Head of caudate nucleus (tissue), 42 donors: ENCODE data around the gene CCNI.
"Not testable (repeated sequence)": the region's sequence is repeated elsewhere in the genome, so short reads cannot be mapped to it uniquely, and the experiment has no call there.

ENCODE experiments used
- DNase-seq, 42 donors: peaks; one replicate each; pipeline versions ENCODE4 v3.0.0 to v3.0.0-alpha.2; 2020 to 2021; ENCODE audit warnings: mixed read lengths in 7 of 42
- intact Hi-C: fragments of 100-400 bp; cut with DNase I; formaldehyde crosslinking; loops from one replicate; pipeline ENCODE4 v1.15.0; 2022

Gene CCNI

GRCh38 chr4:77087027-77087426 is 11.2 kb upstream of the CCNI start:
- DNase-seq, intact Hi-C loops: not testable (repeated sequence)

DNA sequence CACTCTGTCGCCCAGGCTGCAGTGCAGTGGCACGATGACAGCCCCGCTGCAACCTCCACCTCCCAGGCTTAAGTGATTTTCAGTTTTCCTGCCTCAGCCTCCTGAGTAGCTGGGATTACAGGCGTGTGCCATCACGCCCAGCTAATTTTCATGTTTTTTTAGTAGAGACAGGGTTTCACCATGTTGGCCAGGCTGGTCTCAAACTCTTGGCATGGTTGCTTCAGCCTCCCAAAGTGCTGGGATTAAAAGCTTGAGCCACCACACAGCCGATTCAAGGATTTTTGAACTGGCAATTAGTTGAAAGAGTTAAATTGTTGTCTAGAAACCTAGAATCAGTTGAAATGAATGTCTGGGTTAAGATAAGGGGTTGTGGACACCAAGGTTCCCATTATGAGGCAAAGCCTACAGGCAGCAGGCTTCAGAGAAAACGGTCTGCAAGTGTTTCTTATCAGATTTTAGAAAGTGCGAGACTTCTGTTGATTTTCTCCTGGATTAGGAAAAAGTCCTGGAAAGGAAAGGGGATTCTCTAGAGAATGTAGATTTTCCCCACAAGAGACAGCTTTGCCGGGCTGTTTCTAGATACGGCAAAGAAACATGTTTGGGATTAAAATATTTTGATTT is 8.3 kb upstream of the CCNI start:
- intact Hi-C loops = no loop called here
- DNase-seq = no peak

DNA sequence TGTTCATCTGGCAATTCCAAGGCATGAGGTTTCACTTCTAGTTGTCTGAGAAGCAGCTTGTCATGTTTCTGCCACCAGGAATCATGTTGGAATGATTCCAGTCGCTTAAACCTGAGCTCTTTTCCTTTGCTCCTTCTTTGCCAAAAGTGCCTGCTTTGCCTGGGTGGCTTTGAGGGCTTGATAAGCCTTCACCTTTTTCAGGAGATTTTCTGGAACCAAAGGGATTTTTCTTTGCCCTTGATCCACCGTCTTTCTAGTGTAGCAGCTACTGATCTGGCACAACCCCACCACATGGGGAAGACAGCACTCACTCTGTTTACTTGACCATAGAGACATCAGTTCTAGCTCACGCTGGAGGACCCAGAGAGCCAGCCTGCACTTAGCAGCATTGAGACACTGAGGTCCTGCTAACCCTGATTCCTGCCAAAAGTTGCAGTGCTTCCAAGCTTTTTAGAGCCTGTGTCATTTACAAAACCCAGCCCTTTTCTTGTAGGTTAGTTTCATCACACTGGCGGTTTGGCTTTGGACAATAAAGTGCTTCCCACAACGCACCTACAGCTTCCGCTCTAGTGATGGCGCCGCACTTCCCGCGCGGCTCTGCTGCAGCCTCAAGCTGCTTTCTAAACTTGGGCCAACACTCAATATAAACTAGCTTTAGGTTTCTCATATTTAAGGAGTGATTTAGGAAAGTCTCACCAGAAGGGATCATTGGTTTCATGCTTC is 7.3 kb upstream of the CCNI start:
- intact Hi-C loops = no loop called here
- DNase-seq = no peak

GRCh38 chr4:77080806-77081205 is 5.0 kb upstream of the CCNI start:
- DNase-seq, intact Hi-C loops: not testable (repeated sequence)

DNA sequence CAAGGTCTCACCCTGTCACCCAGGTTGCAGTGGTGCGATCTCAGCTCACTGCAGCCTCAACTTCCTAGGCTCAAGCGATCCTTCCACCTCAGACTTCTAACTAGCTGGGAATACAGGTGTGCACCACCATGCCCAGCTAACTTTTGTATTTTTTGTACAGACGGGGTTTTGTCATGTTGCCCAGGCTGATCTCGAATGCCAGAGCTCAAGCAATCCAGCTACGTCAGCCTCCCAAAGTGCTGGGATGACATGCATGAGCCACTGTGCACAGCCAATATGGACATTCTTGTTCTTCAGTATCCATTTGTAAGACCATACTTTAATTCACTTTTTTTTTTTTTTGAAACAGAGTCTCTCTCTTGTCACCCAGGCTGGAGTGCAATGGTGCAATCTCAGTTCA is 3.5 kb upstream of the CCNI start:
- intact Hi-C loops = loop anchor here (5.0 kb wide), 2 partner anchors 78 to 867 kb away; partner anchors contain the start of genes CCNG2 and SCARB2
- DNase-seq = no peak

- intact Hi-C loops = loop anchor here (5.0 kb wide), 2 partner anchors 79 to 866 kb away; partner anchors contain the start of genes CCNG2 and SCARB2
- no peak for DNase-seq
These were observed 2.6 kb upstream of the CCNI start for GRCh38 chr4:77078401-77078800.

- intact Hi-C loops = loop anchor here (5.0 kb wide), 2 partner anchors 80 to 865 kb away; partner anchors contain the start of genes CCNG2 and SCARB2
These were observed 1.3 kb upstream of the CCNI start for GRCh38 chr4:77076889-77077635.

GRCh38 chr4:77074981-77075855 is 571 bp downstream of the CCNI start:
- DNase-seq = peak in 41 of 42 donors; percentile 18 to 80 (median 60)
- intact Hi-C loops = loop anchor here (5.0 kb wide), 2 partner anchors 82 to 863 kb away; partner anchors contain the start of genes CCNG2 and SCARB2

More at GRCh38 chr4:77076889-77077635, 1.3 kb upstream of the CCNI start:
- DNase-seq = no peak

- DNase-seq = peak in 1 of 42 donors; percentile 28
- intact Hi-C loops = no loop called here
These were observed 1.4 kb downstream of the CCNI start for GRCh38 chr4:77074381-77074831.

- DNase-seq = peak in 1 of 42 donors; percentile 10
- intact Hi-C loops = no loop called here
These were observed 1.8 kb downstream of the CCNI start for GRCh38 chr4:77073981-77074380.

- intact Hi-C loops = no loop called here
- DNase-seq = peak in 1 of 42 donors; percentile 13
These were observed 2.5 kb downstream of the CCNI start for GRCh38 chr4:77073106-77073809.

DNA sequence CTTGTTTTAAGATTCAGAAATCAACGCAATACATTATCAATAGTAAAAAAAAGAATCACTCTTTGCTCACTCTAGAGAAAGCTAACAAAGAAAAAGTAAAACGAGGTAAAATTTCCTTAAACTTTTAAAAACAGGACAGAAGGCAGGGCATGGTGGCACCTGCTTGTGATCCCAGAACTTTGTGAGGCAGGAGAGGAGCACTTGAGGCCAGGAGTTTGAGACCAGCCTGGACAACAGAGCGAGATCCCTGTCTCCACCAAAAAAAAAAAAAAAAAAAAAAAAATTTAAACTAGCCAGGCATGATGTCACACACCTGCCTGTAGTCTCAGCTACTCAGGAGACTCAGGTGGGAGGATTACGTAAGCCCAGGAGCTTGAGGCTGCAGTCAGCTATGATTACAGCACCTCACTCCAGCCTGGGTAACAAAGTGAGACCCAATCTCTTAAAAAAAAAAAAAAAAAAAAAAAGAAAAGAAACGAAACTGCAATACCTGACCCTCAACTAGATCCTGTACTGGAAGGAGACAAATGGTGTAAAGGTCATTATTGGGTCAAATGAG is 3.5 kb downstream of the CCNI start:
- DNase-seq = peak in 35 of 42 donors; percentile 28 to 86 (median 55)
- intact Hi-C loops = no loop called here

GRCh38 chr4:77069514-77069913 is 6.3 kb downstream of the CCNI start:
- intact Hi-C loops, DNase-seq: not testable (repeated sequence)

- no peak for DNase-seq
- intact Hi-C loops = no loop called here
These were observed 10.4 kb downstream of the CCNI start for GRCh38 chr4:77065382-77065781.

DNA sequence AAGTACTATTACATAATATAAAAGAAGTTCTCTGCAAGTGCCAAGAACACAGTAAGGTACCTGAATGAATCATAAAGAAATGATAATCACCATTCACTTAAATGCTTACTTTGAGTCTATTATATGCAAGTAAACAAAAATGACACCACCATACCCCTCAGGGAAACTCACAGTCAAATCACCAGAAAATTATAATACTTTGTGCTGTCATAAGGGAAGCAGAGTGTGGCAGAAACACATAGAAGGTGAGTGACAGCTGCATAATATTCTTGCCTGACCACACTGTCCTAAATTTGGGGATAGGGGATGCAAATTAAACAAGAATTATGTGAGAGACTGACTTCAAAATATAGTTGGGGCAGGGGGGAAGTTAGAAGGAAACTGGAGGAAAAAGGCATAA is 12.9 kb downstream of the CCNI start:
- DNase-seq = no peak
- intact Hi-C loops = no loop called here

GRCh38 chr4:77052352-77052751 is 23.4 kb downstream of the CCNI start:
- intact Hi-C loops = no loop called here
- DNase-seq = peak in 5 of 42 donors; percentile 26 to 63 (median 42)

GRCh38 chr4:77050962-77051361 is 24.8 kb downstream of the CCNI start:
- intact Hi-C loops = no loop called here
- no peak for DNase-seq

DNA sequence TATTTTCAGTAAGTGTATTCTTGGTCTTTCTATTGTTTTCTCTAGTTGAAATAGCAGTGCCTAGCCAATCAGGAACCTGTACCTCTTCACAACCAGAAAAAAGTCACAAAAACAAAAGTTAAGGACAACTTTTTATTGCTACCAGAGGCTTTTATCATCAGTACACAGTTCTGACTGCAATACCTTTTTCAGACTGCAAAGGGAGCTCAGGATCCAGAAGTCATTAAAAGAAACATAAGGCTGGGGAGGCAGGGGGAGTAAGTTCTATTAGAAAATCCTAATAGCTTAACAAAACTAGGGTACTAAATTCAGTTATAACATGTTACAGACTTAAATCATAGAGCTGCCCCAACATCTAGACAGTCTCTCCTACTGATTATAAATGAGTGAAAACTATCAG is 28.8 kb downstream of the CCNI start:
- no peak for DNase-seq
- intact Hi-C loops = loop anchor here (10.0 kb wide), 1 partner anchor 92 kb away; no protein-coding TSS in a partner anchor
